AG09309 (cell line): ENCODE data around the gene CLCN7.

Source experiments
- DNase-seq: peaks from one replicate; pipeline ENCODE4 v3.0.0-alpha.2; 2010; ENCODE audit warnings: low read depth
- H3K4me3 ChIP-seq: 2 replicates; pipeline ENCODE4 v1.5.1; 2011; ENCODE audit warnings: mild to moderate bottlenecking, low read depth, low read length, moderate library complexity; ENCODE audit not compliant: control insufficient read depth
- CTCF ChIP-seq: IDR thresholded peaks from 2 replicates; pipeline ENCODE4 v1.5.1; 2011; ENCODE audit warnings: mild to moderate bottlenecking, low read depth, low read length, inconsistent platforms; ENCODE audit not compliant: insufficient read depth, control insufficient read depth; ENCODE audit errors: missing control alignments

The CLCN7 gene

GRCh38 chr16:1438229-1439057 lies 36.4 kb downstream of the CLCN7 start:
- DNase-seq: no peak
- no peak for TF ChIP-seq CTCF
- H3K4me3 ChIP-seq: no peak overlapping the region

GRCh38 chr16:1437606-1438005 lies 37.2 kb downstream of the CLCN7 start:
- no peak for TF ChIP-seq CTCF
- DNase-seq: no peak
- H3K4me3 ChIP-seq: no peak overlapping the region

- no peak for TF ChIP-seq CTCF
- H3K4me3 ChIP-seq: no peak overlapping the region
- DNase-seq: no peak
Observed at GRCh38 chr16:1436731-1437355, 38.0 kb downstream of the CLCN7 start.

- TF ChIP-seq CTCF: no peak
- no peak for DNase-seq
- H3K4me3 ChIP-seq: no peak overlapping the region
Observed at GRCh38 chr16:1435921-1436697, 38.7 kb downstream of the CLCN7 start.

- H3K4me3 ChIP-seq: no peak overlapping the region
- no peak for DNase-seq
- no peak for TF ChIP-seq CTCF
Observed at GRCh38 chr16:1434644-1435592, 39.9 kb downstream of the CLCN7 start.

GRCh38 chr16:1433756-1434155 lies 41.1 kb downstream of the CLCN7 start:
- no peak for DNase-seq
- H3K4me3 ChIP-seq: no peak overlapping the region
- TF ChIP-seq CTCF: no peak
